HCT116 (cell line): ENCODE data around the gene PARP8. TPM values are rescaled to one million over a fixed set of nuclear protein-coding genes. Genes with fewer than 3 reads are reported as not detected.
"Not testable (repeated sequence)": the region's sequence is repeated elsewhere in the genome, so short reads cannot be mapped to it uniquely, and the experiment has no call there.

Source experiments
- ATAC-seq: fragments of 200-7000 bp; cut with Tn5 transposase; 2 replicates; pipeline ENCODE4 v1.9.1; 2020; ENCODE audit warnings: mild to moderate bottlenecking, moderate library complexity
- BruUV-seq: library from RNA; stranded (reverse); fragments of 400-500 nt; replicated peaks from 2 replicates; lab custom pipeline; 2021; lab: Mats Ljungman, UMichigan
- CTCF ChIA-PET: fragments of 300-600 bp; sonication (Branson Sonifier 250); formaldehyde crosslinking; loops from one replicate; lab custom pipeline; 2021; ENCODE audit warnings: antibody characterized with exemption; lab: Charles Lee
- POLR2A ChIA-PET: fragments of 300-600, 350-600 bp; sonication (Branson Sonifier 250); formaldehyde crosslinking; loops from one replicate; lab custom pipeline; 2021; ENCODE audit warnings: antibody characterized with exemption; lab: Charles Lee
- RAD21 ChIA-PET, 2 experiments: fragments of 300-600 bp; sonication (Branson Sonifier 250); formaldehyde crosslinking; loops; one replicate each; lab custom pipeline; 2023; ENCODE audit warnings: low total read pairs in 2 of 2; ENCODE audit not compliant: uncharacterized antibody in 2 of 2, unreplicated experiment in 2 of 2, low non-redundant PET in 1 of 2; lab: Charles Lee
- DNase-seq: peaks from one replicate; pipeline ENCODE4 v3.0.0-alpha.2; 2010; ENCODE audit warnings: low read depth, low spot score
- H2AFZ ChIP-seq: fragments of 200-600 bp; shearing (Covaris generic), sonication (generic); 2 replicates; pipeline ENCODE4 v1.6.1; 2017; ENCODE audit warnings: low read depth, mixed run types, mixed read lengths, antibody characterized with exemption, low read length; ENCODE audit not compliant: poor library complexity, severe bottlenecking
- H3K27ac ChIP-seq: 2 replicates; pipeline ENCODE4 v1.5.1; 2012; ENCODE audit warnings: low read depth, low read length
- H3K27me3 ChIP-seq: fragments of 200-600 bp; sonication (generic); 2 replicates; pipeline ENCODE4 v1.6.1; 2016; ENCODE audit warnings: mixed run types, low read length, mixed read lengths; ENCODE audit not compliant: insufficient read depth
- H3K36me3 ChIP-seq, 2 experiments: fragments of 200-500 bp in 1 of 2; fragments of 200-600 bp in 1 of 2; sonication (Bioruptor generic) in 1 of 2; sonication (generic) in 1 of 2; 2 replicates each; pipeline versions ENCODE4 v1.5.1 to v1.6.1; 2014 to 2016; ENCODE audit warnings: low read length in 2 of 2, inconsistent platforms in 1 of 2, mixed read lengths in 1 of 2, mixed run types in 1 of 2; ENCODE audit not compliant: insufficient read depth in 2 of 2, control insufficient read depth in 1 of 2
- H3K4me1 ChIP-seq, 2 experiments: fragments of 200-600 bp in 1 of 2; sonication (generic) in 1 of 2; 2 replicates each; pipeline versions ENCODE4 v1.5.1 to v1.6.1; 2012 to 2017; ENCODE audit warnings: low read length in 2 of 2, inconsistent platforms in 1 of 2, mild to moderate bottlenecking in 1 of 2, mixed read lengths in 1 of 2, mixed run types in 1 of 2, moderate library complexity in 1 of 2; ENCODE audit not compliant: insufficient read depth in 2 of 2, control insufficient read depth in 1 of 2
- H3K4me2 ChIP-seq: fragments of 200-600 bp; sonication (generic); 2 replicates; pipeline ENCODE4 v1.6.1; 2017; ENCODE audit warnings: mixed run types, low read length, mixed read lengths
- H3K4me3 ChIP-seq, 2 experiments: fragments of 200-600 bp in 1 of 2; sonication (generic) in 1 of 2; replicated peaks in 1 of 2; 2 replicates each; pipeline ENCODE4 v1.5.1; 2011 to 2016; ENCODE audit warnings: low read length in 2 of 2, control low read depth in 1 of 2, low read depth in 1 of 2, mild to moderate bottlenecking in 1 of 2, mixed read lengths in 1 of 2, mixed run types in 1 of 2
- H3K79me2 ChIP-seq: fragments of 200-600 bp; sonication (generic); 2 replicates; pipeline ENCODE4 v1.6.1; 2017; ENCODE audit warnings: mild to moderate bottlenecking, mixed run types, low read length, moderate library complexity, mixed read lengths; ENCODE audit not compliant: insufficient read depth
- H3K9ac ChIP-seq: fragments of 200-600 bp; sonication (generic); 2 replicates; pipeline ENCODE4 v1.6.1; 2016; ENCODE audit warnings: low read length, mixed read lengths
- H3K9me2 ChIP-seq: fragments of 200-600 bp; sonication (generic), shearing (Covaris generic); 2 replicates; pipeline ENCODE4 v1.6.1; 2017; ENCODE audit warnings: mixed run types, mild to moderate bottlenecking, moderate library complexity; ENCODE audit not compliant: insufficient read depth
- H3K9me3 ChIP-seq, 2 experiments: fragments of 200-500 bp in 1 of 2; fragments of 200-600 bp in 1 of 2; sonication (Bioruptor generic) in 1 of 2; sonication (generic) in 1 of 2; 2 replicates each; pipeline ENCODE4 v1.6.1; 2014 to 2017; ENCODE audit warnings: low read length in 2 of 2, mixed read lengths in 2 of 2, inconsistent platforms in 1 of 2, low read depth in 1 of 2, mild to moderate bottlenecking in 1 of 2, mixed run types in 1 of 2, moderate library complexity in 1 of 2; ENCODE audit not compliant: control insufficient read depth in 1 of 2, insufficient read depth in 1 of 2
- H4K20me1 ChIP-seq: fragments of 200-600 bp; sonication (generic), shearing (Covaris generic); 2 replicates; pipeline ENCODE4 v1.6.1; 2017; ENCODE audit warnings: mixed run types, mild to moderate bottlenecking, moderate library complexity; ENCODE audit not compliant: insufficient read depth
- CEBPB ChIP-seq: IDR thresholded peaks from 2 replicates; pipeline ENCODE4 v1.6.1; 2012; ENCODE audit warnings: low read depth
- CTCF ChIP-seq, 3 experiments: fragments of 200-600 bp in 1 of 3; sonication (generic) in 1 of 3; IDR thresholded peaks in 2 of 3; conservative IDR thresholded peaks in 1 of 3; 2 replicates each; pipeline ENCODE4 v1.5.1; 2012 to 2017; ENCODE audit warnings: low read depth in 2 of 3, low read length in 2 of 3, antibody characterized with exemption in 1 of 3, borderline replicate concordance in 1 of 3, control low read depth in 1 of 3, mild to moderate bottlenecking in 1 of 3, mixed read lengths in 1 of 3, mixed run types in 1 of 3, moderate library complexity in 1 of 3; ENCODE audit not compliant: insufficient read depth in 1 of 3
- ELF1 ChIP-seq: IDR thresholded peaks from 2 replicates; pipeline ENCODE4 v1.6.1; 2012; ENCODE audit warnings: low read depth, borderline replicate concordance
- POLR2A ChIP-seq: IDR thresholded peaks from 2 replicates; pipeline ENCODE4 v1.7.0; 2011; ENCODE audit warnings: borderline replicate concordance; ENCODE audit not compliant: insufficient read depth, insufficient read length; ENCODE audit errors: extremely low read depth
- POLR2AphosphoS5 ChIP-seq: IDR thresholded peaks from 2 replicates; pipeline ENCODE4 v1.6.1; 2011; ENCODE audit warnings: mild to moderate bottlenecking, low read depth, low read length, moderate library complexity
- SIN3A ChIP-seq: IDR thresholded peaks from 2 replicates; pipeline ENCODE4 v1.6.1; 2012; ENCODE audit warnings: low read depth
- YY1 ChIP-seq: IDR thresholded peaks from 2 replicates; pipeline ENCODE4 v1.6.1; 2011; ENCODE audit warnings: low read length, low read depth, moderate library complexity, mild to moderate bottlenecking; ENCODE audit not compliant: insufficient replicate concordance; ENCODE audit errors: extremely low read depth
- ZFX ChIP-seq: fragments of 450-650 bp; IDR thresholded peaks from 2 replicates; pipeline ENCODE4 v1.6.1; 2017
- intact Hi-C: fragments of 100-400 bp; cut with micrococcal nuclease; formaldehyde crosslinking; loops from 2 replicates; pipeline ENCODE4 v1.10.0; 2022
- total RNA-seq: library from RNA; stranded (reverse); gene quantifications from one replicate; pipeline ENCODE4 v1.2.1, GENCODE V29; 2021; ENCODE audit not compliant: unreplicated experiment

Gene PARP8
- total RNA-seq, 1 experiment from 2014 or later = 19.0 TPM

DNA sequence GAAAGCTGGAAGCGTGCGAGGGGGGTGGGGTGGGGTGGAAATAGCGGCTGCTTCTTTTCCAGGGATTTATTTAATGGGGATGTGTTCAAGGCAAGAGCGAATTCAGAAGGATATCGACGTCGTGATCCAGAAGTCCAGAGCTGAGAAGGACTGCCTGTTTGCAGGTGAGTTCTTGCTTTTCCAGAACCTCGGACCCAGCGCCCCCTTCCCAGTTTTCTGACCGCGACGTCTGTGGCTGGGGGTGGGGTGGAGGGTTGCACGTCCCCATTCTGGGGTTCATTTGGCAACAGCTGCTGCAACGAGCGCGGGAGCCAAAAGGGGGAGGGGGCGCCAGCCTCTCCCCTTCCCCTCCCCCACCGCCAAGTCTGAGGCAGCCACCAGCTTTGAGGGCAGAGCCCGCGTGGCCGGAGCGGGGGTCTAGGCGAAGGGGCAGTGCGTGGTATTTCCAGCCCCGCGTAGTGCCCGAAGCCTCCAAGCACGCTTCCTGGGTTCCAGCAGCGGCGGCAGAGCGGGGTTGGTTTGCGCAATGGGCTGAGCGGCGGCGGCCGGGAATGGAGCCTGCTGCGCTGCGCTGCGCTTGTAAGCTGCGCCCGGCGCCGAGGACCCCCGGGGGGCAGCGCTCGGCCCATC lies 701 bp downstream of the PARP8 start:
- POLR2A ChIA-PET = interaction anchor here (1.3 kb wide), 1 partner anchor 9 kb away, joined by 3 read pairs; no protein-coding TSS in a partner anchor
- peak overlapping the region; percentile 81 to 84 for H3K4me3 ChIP-seq
- RAD21 ChIA-PET = no interaction called here
- H2AFZ ChIP-seq = peak overlapping the region; percentile 83
- TF ChIP-seq POLR2A = no peak
- TF ChIP-seq CEBPB = peak; percentile 44; the same call in 1 of the 2 replicates
- H3K27me3 ChIP-seq = no peaks in the 10 kb centered on the region
- H3K27ac ChIP-seq = peak overlapping the region; percentile 82
- peak overlapping the region; percentile 80 for H3K9ac ChIP-seq
- peak overlapping the region; percentile 79 for H3K4me2 ChIP-seq
- no peaks in the 10 kb centered on the region for H3K9me3 ChIP-seq
- TSS peak; percentile 74 for BruUV-seq
- no peaks in the 10 kb centered on the region for H3K36me3 ChIP-seq
- peaks cover 15% of the 10 kb centered on the region for H3K79me2 ChIP-seq
- intact Hi-C loops = no loop called here
- peaks cover 0 to 16% of the 10 kb centered on the region in 2 experiments; a peak in 2 of 4 replicates for H3K4me1 ChIP-seq
- H4K20me1 ChIP-seq = no peaks in the 10 kb centered on the region
- CTCF ChIA-PET = no interaction called here
- H3K9me2 ChIP-seq = no peaks in the 10 kb centered on the region
- ATAC-seq = peak; percentile 69
- DNase-seq = no peak

DNA sequence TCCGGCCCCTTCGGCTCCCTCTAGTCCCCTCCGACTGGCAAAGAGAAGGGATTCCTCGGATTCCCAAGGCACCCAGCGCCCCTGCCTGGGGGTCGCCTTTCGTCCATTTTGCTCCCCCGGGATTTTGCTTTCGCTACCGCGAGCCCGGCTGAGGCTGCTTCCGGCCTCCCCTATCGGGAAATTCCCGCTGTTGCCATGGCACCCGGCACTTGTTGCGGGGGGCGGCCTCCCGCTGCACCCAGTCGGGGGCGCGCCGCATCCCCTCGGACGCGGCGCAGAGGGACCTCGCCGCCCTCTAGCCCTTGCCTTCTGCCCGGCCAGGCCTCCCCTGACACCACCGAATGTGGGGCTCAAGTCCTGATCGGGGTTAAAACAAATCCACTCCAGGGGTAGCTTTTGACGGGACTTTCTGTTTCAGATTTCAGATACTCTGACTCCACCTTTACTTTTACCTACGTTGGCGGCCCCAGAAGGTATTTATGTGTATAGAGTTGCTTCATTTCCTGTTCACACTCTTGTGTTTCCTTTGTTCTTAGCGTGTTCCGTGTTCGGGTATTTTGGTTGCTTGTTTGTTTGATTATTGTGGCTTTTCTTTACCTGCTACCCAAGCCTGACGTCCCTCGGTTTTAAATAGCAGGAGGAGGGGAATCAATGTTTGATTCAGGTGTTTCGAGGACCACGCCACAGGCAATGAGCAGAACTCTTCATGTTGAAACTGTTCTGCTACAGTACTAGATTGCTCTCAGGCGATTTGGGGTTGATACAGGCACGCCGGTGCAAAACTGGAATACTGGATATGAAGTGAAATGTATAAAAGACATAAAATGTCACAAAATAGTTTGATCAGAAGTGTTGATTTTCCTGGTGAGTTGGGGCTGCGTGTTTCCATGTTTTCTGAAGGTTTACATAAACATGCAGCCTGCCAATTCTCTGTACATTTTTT lies 1.5 kb downstream of the PARP8 start:
- no peaks in the 10 kb centered on the region for H3K36me3 ChIP-seq
- ChIA-PET CTCF (no interaction called here), POLR2A (interaction anchor here (1.3 kb wide), 1 partner anchor 9 kb away, joined by 3 read pairs; no protein-coding TSS in a partner anchor), RAD21 (no interaction called here)
- no peak for DNase-seq
- peak overlapping the region; percentile 79 for H3K4me2 ChIP-seq
- peak overlapping the region; percentile 80 for H3K9ac ChIP-seq
- no peaks in the 10 kb centered on the region for H3K9me2 ChIP-seq
- no peaks in the 10 kb centered on the region for H3K27me3 ChIP-seq
- H3K27ac ChIP-seq = peak overlapping the region; percentile 82
- H3K4me3 ChIP-seq = peak overlapping the region; percentile 81 to 84
- H3K4me1 ChIP-seq = peaks cover 0 to 16% of the 10 kb centered on the region in 2 experiments; a peak in 2 of 4 replicates
- H4K20me1 ChIP-seq = no peaks in the 10 kb centered on the region
- TF ChIP-seq YY1 (no peak), ELF1 (peak; percentile 19; the same call in 1 of the 2 replicates), CTCF (IDR thresholded peaks at IDR 0.05 in 2 of 3, conservative IDR thresholded peaks at IDR 0.05 in 1 of 3; ENCODE audit: borderline replicate concordance in 1 of 3, insufficient read depth in 1 of 3, low read depth in 2 of 3, low read length in 2 of 3) (no peak), CEBPB (0 out of 2 replicates have a peak, but pooled peaks have one; percentile 4), SIN3A (no peak), ZFX (peak; percentile 26; the same call in 1 of the 2 replicates), POLR2AphosphoS5 (peak; percentile 25; the same call in 1 of the 2 replicates)
- TF ChIP-seq, all 23 proteins: peak for 4
- no TSS peak for BruUV-seq
- H2AFZ ChIP-seq = peak overlapping the region; percentile 83
- ATAC-seq = peak; percentile 50
- intact Hi-C loops = no loop called here
- peaks cover 15% of the 10 kb centered on the region for H3K79me2 ChIP-seq
- no peaks in the 10 kb centered on the region for H3K9me3 ChIP-seq

- DNase-seq, H3K9me3 ChIP-seq, H3K9me2 ChIP-seq, H3K27me3 ChIP-seq, POLR2A ChIA-PET, ATAC-seq, H4K20me1 ChIP-seq, RAD21 ChIA-PET, H2AFZ ChIP-seq, CTCF ChIA-PET, BruUV-seq, intact Hi-C loops, H3K36me3 ChIP-seq, H3K27ac ChIP-seq: not testable (repeated sequence)
- H3K9ac ChIP-seq = peak overlapping the region; percentile 80
- H3K4me3 ChIP-seq = peak overlapping the region; percentile 81 to 84
- peaks cover 0 to 16% of the 10 kb centered on the region in 2 experiments; a peak in 2 of 4 replicates for H3K4me1 ChIP-seq
- H3K79me2 ChIP-seq = peaks cover 15% of the 10 kb centered on the region
- H3K4me2 ChIP-seq = peak overlapping the region; percentile 79
Observed at GRCh38 chr5:50668636-50669035, 2.2 kb downstream of the PARP8 start.
